IMR-90 (cell line): ENCODE measurements around the gene ZNF618.

Experiments used
- CHD1 ChIP-seq: IDR thresholded peaks from 2 replicates; pipeline ENCODE4 v1.6.1; 2012; ENCODE audit warnings: low read depth, low read length, improper control_type of control experiment
- MAFK ChIP-seq: IDR thresholded peaks from 2 replicates; pipeline ENCODE4 v1.6.1; 2012; ENCODE audit warnings: low read depth, low read length, improper control_type of control experiment
- MAZ ChIP-seq: IDR thresholded peaks from 2 replicates; pipeline ENCODE4 v1.6.1; 2012; ENCODE audit warnings: low read depth, mild to moderate bottlenecking, low read length, improper control_type of control experiment, moderate library complexity, borderline replicate concordance
- POLR2A ChIP-seq: IDR thresholded peaks from 2 replicates; pipeline ENCODE4 v1.6.1; 2012; ENCODE audit warnings: mild to moderate bottlenecking, low read depth, low read length
- RAD21 ChIP-seq: IDR thresholded peaks from 2 replicates; pipeline ENCODE4 v1.6.1; 2012; ENCODE audit warnings: low read length, improper control_type of control experiment
- RFX5 ChIP-seq: IDR thresholded peaks from 2 replicates; pipeline ENCODE4 v1.8.0; 2012; ENCODE audit warnings: low read depth, mild to moderate bottlenecking, low read length, moderate library complexity
- TF ChIP-seq, protein P1 (sequence below): fragments of 150-350 bp; IDR thresholded peaks from 2 replicates; pipeline ENCODE4 v1.6.1; 2016; ENCODE audit warnings: low read depth, mild to moderate bottlenecking, low read length, moderate library complexity, borderline replicate concordance
- TF ChIP-seq, protein P2 (sequence below): conservative IDR thresholded peaks from 2 replicates; pipeline ENCODE4 v1.5.1; 2012; ENCODE audit warnings: mild to moderate bottlenecking, low read depth, low read length, improper control_type of control experiment

DNA sequence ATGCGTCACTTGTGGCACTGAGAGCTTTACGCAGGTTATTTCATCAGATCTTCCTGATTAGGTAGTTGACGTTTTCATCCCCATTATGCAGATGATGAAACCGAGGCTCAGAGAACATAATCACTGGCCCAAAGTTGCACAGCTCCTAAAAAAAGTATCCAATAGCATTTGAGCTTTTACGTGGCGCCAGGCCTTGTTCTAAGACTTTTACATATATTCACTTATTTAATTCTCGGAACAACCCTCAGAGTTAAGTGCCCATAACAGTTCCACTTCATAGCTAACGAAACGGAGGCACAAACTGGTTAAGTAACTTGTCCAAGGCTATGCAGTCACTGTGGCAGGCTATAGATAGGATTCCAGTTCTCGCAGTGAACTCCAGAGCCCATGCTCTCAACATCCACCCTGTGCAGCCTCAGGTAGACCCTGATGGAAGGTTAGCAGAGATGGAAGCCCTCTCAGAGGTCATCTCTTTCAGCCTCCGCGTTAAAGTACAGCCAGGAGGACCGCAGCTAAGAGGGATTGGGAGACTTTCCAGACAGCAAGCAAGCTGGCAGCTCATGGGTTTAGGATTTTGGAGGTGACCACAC is 162.7 kb downstream of the ZNF618 start:
- TF ChIP-seq, protein P1, sequence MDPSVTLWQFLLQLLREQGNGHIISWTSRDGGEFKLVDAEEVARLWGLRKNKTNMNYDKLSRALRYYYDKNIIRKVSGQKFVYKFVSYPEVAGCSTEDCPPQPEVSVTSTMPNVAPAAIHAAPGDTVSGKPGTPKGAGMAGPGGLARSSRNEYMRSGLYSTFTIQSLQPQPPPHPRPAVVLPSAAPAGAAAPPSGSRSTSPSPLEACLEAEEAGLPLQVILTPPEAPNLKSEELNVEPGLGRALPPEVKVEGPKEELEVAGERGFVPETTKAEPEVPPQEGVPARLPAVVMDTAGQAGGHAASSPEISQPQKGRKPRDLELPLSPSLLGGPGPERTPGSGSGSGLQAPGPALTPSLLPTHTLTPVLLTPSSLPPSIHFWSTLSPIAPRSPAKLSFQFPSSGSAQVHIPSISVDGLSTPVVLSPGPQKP: no peak
- TF ChIP-seq RAD21 (no peak), MAFK (no peak), POLR2A (no peak), CHD1 (no peak), RFX5 (no peak), MAZ (no peak)
- TF ChIP-seq, protein P2, sequence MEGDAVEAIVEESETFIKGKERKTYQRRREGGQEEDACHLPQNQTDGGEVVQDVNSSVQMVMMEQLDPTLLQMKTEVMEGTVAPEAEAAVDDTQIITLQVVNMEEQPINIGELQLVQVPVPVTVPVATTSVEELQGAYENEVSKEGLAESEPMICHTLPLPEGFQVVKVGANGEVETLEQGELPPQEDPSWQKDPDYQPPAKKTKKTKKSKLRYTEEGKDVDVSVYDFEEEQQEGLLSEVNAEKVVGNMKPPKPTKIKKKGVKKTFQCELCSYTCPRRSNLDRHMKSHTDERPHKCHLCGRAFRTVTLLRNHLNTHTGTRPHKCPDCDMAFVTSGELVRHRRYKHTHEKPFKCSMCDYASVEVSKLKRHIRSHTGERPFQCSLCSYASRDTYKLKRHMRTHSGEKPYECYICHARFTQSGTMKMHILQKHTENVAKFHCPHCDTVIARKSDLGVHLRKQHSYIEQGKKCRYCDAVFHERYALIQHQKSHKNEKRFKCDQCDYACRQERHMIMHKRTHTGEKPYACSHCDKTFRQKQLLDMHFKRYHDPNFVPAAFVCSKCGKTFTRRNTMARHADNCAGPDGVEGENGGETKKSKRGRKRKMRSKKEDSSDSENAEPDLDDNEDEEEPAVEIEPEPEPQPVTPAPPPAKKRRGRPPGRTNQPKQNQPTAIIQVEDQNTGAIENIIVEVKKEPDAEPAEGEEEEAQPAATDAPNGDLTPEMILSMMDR: no peak
